Measurements from ENCODE around the gene GRIN2A. TPM values are rescaled to one million over a fixed set of nuclear protein-coding genes. Genes with fewer than 3 reads are reported as not detected.

The GRIN2A gene
- total and polyA plus RNA-seq, 8 donors = 0.03 to 0.96 (median 0.26) TPM

GRCh38 chr16:10090816-10091215 is 91.4 kb downstream of the GRIN2A start:
- H3K4me3 ChIP-seq = no peak overlapping the region
- DNase-seq = no peak
- intact Hi-C loops (cut with DNase I) = no loop called here
- no peak overlapping the region for H3K27ac ChIP-seq
- no peaks in the 10 kb centered on the region for H3K36me3 ChIP-seq
- TF ChIP-seq CTCF (IDR thresholded peaks at IDR 0.05) = no peak
- H3K4me1 ChIP-seq = no peaks in the 10 kb centered on the region
- peaks cover 0 to 2% of the 10 kb centered on the region in 2 donors for H3K9me3 ChIP-seq
- ATAC-seq = no peak
- no peaks in the 10 kb centered on the region for H3K27me3 ChIP-seq

GRCh38 chr16:10088380-10088793 is 93.8 kb downstream of the GRIN2A start:
- DNase-seq (no peak), ATAC-seq (no peak)
- H3K4me3 ChIP-seq = no peak overlapping the region
- no peak for TF ChIP-seq CTCF (IDR thresholded peaks at IDR 0.05)
- no peaks in the 10 kb centered on the region for H3K4me1 ChIP-seq
- no peak overlapping the region for H3K27ac ChIP-seq
- peaks cover 0 to 2% of the 10 kb centered on the region in 2 donors for H3K9me3 ChIP-seq
- H3K36me3 ChIP-seq = no peaks in the 10 kb centered on the region
- intact Hi-C loops (cut with DNase I) = no loop called here
- no peaks in the 10 kb centered on the region for H3K27me3 ChIP-seq

GRCh38 chr16:10087151-10087550 is 95.1 kb downstream of the GRIN2A start:
- no peaks in the 10 kb centered on the region for H3K36me3 ChIP-seq
- intact Hi-C loops (cut with DNase I) = no loop called here
- no peaks in the 10 kb centered on the region for H3K4me1 ChIP-seq

GRCh38 chr16:10086620-10087019 is 95.6 kb downstream of the GRIN2A start:
- no peak for DNase-seq
- ATAC-seq = no peak
- H3K27me3 ChIP-seq = no peaks in the 10 kb centered on the region
- H3K36me3 ChIP-seq = no peaks in the 10 kb centered on the region
- H3K4me1 ChIP-seq = no peaks in the 10 kb centered on the region
- H3K9me3 ChIP-seq = peaks cover 0 to 2% of the 10 kb centered on the region in 2 donors
- intact Hi-C loops (cut with DNase I) = no loop called here
- H3K27ac ChIP-seq = no peak overlapping the region
- no peak for TF ChIP-seq CTCF (IDR thresholded peaks at IDR 0.05)
- H3K4me3 ChIP-seq = no peak overlapping the region

More at GRCh38 chr16:10087151-10087550, 95.1 kb downstream of the GRIN2A start:
- peaks cover 0 to 2% of the 10 kb centered on the region in 2 donors for H3K9me3 ChIP-seq
- no peaks in the 10 kb centered on the region for H3K27me3 ChIP-seq
- H3K4me3 ChIP-seq = no peak overlapping the region
- no peak for TF ChIP-seq CTCF (IDR thresholded peaks at IDR 0.05)
- ATAC-seq (no peak), DNase-seq (no peak)
- H3K27ac ChIP-seq = no peak overlapping the region

GRCh38 chr16:10085078-10085798 is 97.0 kb downstream of the GRIN2A start:
- Histone ChIP-seq H3K4me1 (peaks cover under 1 to 6% of the 10 kb centered on the region in 2 donors), H3K27ac (no peak overlapping the region), H3K36me3 (no peaks in the 10 kb centered on the region), H3K9me3 (peaks cover 0 to 2% of the 10 kb centered on the region in 2 donors), H3K4me3 (no peak overlapping the region), H3K27me3 (no peaks in the 10 kb centered on the region)
- ATAC-seq (peak; percentile 23), DNase-seq (peak in 1 of 4 donors; percentile 13)
- TF ChIP-seq CTCF (IDR thresholded peaks at IDR 0.05) = no peak
- intact Hi-C loops (cut with DNase I) = no loop called here

All from left lung (tissue), 10 donors.